ENCODE results near the gene PTPDC1. TPM values are rescaled to one million over a fixed set of nuclear protein-coding genes. Genes with fewer than 3 reads are reported as not detected.

The PTPDC1 gene
- total RNA-seq, 1 donor from 2014 or later: 11.0 TPM

DNA sequence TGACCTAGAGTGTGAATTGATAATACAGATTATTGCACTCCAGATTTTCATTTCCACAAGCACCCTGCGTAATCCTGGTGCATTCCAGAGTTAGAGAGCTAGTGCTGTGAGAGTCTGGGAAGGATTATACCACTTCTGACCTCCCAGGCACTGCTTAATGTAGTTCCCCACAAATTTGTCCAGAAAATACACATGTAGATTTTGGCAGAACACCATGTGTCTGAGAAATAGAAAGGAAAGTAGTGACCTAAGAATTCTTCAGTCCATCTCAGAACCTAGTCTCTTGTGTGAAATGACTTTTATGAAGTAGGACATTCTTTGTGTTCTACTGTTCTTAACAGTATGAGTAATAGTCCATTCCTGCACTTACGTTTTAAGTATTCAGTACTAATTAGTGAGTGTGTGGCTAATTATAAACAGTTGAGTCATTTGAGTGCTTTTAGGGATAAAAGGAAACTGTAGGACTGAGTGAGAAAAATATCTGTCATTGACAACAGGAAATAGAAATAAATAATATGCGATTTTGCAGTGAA is 27.8 kb upstream of the PTPDC1 start:
- no peaks in the 10 kb centered on the region for H3K4me1 ChIP-seq
- TF ChIP-seq, protein P1, sequence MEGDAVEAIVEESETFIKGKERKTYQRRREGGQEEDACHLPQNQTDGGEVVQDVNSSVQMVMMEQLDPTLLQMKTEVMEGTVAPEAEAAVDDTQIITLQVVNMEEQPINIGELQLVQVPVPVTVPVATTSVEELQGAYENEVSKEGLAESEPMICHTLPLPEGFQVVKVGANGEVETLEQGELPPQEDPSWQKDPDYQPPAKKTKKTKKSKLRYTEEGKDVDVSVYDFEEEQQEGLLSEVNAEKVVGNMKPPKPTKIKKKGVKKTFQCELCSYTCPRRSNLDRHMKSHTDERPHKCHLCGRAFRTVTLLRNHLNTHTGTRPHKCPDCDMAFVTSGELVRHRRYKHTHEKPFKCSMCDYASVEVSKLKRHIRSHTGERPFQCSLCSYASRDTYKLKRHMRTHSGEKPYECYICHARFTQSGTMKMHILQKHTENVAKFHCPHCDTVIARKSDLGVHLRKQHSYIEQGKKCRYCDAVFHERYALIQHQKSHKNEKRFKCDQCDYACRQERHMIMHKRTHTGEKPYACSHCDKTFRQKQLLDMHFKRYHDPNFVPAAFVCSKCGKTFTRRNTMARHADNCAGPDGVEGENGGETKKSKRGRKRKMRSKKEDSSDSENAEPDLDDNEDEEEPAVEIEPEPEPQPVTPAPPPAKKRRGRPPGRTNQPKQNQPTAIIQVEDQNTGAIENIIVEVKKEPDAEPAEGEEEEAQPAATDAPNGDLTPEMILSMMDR (IDR thresholded peaks at IDR 0.05): no peak
- peaks cover 6% of the 10 kb centered on the region for H3K9me3 ChIP-seq
- no peaks in the 10 kb centered on the region for H3K27me3 ChIP-seq (ENCODE audit: low read depth)
- ATAC-seq: peak; percentile 86 to 95
- H3K27ac ChIP-seq: peak overlapping the region; percentile 37
- H3K4me3 ChIP-seq: no peak overlapping the region
- intact Hi-C loops (cut with DNase I): no loop called here
- DNase-seq: no peak
- no peaks in the 10 kb centered on the region for H3K36me3 ChIP-seq

DNA sequence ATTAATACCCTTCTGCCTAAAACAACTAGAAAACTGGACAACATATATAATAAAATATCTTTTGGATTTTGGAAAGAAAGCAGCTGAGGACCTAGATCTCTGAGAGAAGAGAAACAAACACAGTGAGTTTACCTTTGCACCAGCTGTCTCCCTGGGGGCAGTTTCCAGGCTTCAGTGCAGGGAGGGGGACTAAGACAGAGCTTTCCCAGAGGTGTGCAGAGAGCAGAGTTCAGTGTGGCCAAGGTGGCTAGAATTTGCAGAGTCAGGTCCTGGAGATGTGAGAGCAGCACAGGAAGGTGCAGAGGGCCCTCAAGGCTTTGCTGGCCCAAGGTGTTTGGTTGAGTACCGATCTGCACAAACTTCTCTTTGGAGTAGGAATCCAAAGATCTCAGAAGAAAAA is 26.3 kb upstream of the PTPDC1 start:
- H3K27ac ChIP-seq: no peak overlapping the region
- TF ChIP-seq, protein P1 (IDR thresholded peaks at IDR 0.05): no peak

DNA sequence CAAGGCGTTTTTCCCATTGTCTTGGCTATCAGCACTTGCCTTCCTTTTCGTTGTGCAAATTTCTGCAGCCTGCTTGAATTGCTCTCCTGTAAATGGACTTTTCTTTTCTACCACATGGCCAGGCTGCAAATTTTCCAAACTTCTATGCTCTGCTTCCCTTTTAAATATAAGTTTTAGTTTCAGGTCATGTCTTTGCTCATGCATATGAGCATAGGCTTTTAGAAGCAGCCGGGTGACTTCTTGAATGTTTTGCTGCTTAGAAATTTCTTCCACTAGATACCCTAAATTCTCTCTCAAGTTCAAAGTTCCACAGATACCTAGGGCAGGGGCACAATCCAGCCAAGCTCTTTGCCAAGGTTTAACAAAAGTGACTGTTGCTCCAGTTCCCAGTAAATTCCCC is 22.4 kb upstream of the PTPDC1 start:
- Histone ChIP-seq H3K36me3 (no peaks in the 10 kb centered on the region), H3K9me3 (peaks cover 9% of the 10 kb centered on the region), H3K27me3 (ENCODE audit: low read depth) (no peaks in the 10 kb centered on the region), H3K4me3 (no peak overlapping the region), H3K4me1 (no peaks in the 10 kb centered on the region), H3K27ac (no peak overlapping the region)
- TF ChIP-seq, protein P1 (IDR thresholded peaks at IDR 0.05): no peak
- no peak for ATAC-seq
- intact Hi-C loops (cut with DNase I): no loop called here
- no peak for DNase-seq

More for the DNA sequence above, 26.3 kb upstream of the PTPDC1 start:
- peaks cover 9% of the 10 kb centered on the region for H3K9me3 ChIP-seq
- no peaks in the 10 kb centered on the region for H3K27me3 ChIP-seq (ENCODE audit: low read depth)
- H3K36me3 ChIP-seq: no peaks in the 10 kb centered on the region
- intact Hi-C loops (cut with DNase I): no loop called here
- ATAC-seq (no peak), DNase-seq (no peak)
- H3K4me3 ChIP-seq: no peak overlapping the region
- no peaks in the 10 kb centered on the region for H3K4me1 ChIP-seq

DNA sequence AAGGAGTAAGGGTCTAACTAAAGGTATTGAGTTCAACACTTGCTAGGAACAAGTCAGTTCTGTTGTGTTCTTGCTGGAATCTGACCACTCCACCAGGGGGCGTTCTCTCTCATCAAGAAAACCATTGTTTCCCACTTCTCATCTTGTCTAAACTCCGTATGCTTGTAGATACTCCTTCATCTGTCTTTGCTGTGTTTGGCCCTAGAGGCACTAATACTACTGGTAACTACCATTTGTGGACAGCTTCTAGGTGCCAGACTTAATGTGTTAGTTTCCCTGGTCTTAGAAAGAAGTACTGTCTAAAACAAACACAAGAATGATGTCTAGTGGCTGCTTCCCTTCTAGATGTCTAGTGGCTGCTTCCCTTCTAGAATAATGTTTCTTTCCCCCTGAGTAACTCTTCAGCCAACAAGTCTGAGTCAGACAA is 18.7 kb upstream of the PTPDC1 start:
- Histone ChIP-seq H3K27me3 (ENCODE audit: low read depth) (no peaks in the 10 kb centered on the region), H3K27ac (no peak overlapping the region)

DNA sequence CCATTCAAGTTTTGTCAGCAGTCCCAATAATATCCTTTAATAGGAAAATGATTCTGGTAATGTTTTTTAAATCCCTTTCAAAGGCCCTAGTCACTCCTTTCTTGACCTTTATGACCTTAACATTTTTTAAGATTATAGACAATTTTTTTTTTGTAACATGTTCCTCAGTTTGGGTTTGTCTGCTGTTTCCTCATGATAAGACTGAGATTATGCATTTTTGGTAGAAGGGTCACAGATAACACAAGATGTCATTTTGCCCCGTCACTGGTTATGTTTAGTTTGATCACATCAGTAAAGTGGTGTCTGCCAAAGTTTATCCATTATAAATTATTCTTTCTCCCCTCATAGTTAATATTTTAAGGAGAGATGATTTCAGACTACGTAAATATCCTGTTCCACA is 16.0 kb upstream of the PTPDC1 start:
- Histone ChIP-seq H3K9me3 (no peaks in the 10 kb centered on the region), H3K36me3 (no peaks in the 10 kb centered on the region), H3K4me3 (no peak overlapping the region), H3K27me3 (ENCODE audit: low read depth) (no peaks in the 10 kb centered on the region), H3K4me1 (no peaks in the 10 kb centered on the region), H3K27ac (no peak overlapping the region)
- intact Hi-C loops (cut with DNase I): loop anchor here (5.0 kb wide), 1 partner anchor 144 kb away; no protein-coding TSS in a partner anchor
- DNase-seq (no peak), ATAC-seq (no peak)
- TF ChIP-seq, protein P1 (IDR thresholded peaks at IDR 0.05): no peak

More for the DNA sequence above, 18.7 kb upstream of the PTPDC1 start:
- no peaks in the 10 kb centered on the region for H3K4me1 ChIP-seq
- peaks cover 9% of the 10 kb centered on the region for H3K9me3 ChIP-seq
- TF ChIP-seq, protein P1 (IDR thresholded peaks at IDR 0.05): peak; percentile 86
- DNase-seq: peak; percentile 72
- H3K36me3 ChIP-seq: no peaks in the 10 kb centered on the region
- ATAC-seq: peak; percentile 88 to 90
- H3K4me3 ChIP-seq: no peak overlapping the region
- intact Hi-C loops (cut with DNase I): loop anchor here (5.0 kb wide), 1 partner anchor 147 kb away; no protein-coding TSS in a partner anchor

Measured in lower lobe of right lung (tissue), 2 donors.